ENCODE measurements around the gene AGAP1. TPM values are rescaled to one million over a fixed set of nuclear protein-coding genes. Genes with fewer than 3 reads are reported as not detected.

The AGAP1 gene
- total RNA-seq, 1 donor from 2014 or later, result 20.4 TPM

DNA sequence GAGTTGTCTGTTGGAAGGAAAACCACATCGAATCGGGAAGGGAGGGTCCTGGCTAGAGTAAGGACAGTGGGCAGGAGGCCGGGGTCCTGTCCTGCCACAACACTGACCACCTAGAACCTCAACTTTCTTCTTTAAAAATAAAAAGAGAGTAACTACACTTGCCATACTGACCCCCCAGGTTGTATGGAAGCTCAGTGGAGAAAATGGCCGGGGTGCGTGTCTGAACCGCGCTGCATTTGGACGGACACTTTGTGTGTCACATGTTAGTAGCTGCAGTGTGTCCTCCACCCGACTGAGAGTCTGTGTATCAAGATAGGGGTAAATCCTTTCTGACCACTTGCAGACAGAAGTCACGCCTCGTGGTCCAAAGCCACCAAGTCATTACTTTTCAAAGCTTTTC, 587.3 kb downstream of the AGAP1 start:
- no peaks in the 10 kb centered on the region for H3K9me3 Mint-ChIP-seq
- H4K20me1 ChIP-seq (ENCODE audit: low read depth), result peaks cover 8% of the 10 kb centered on the region
- no peaks in the 10 kb centered on the region for H3K36me3 ChIP-seq
- H3K36me3 Mint-ChIP-seq, result peaks cover 11% of the 10 kb centered on the region
- no peak overlapping the region for H3K4me2 ChIP-seq
- no peaks in the 10 kb centered on the region for H3K27me3 ChIP-seq
- no peak overlapping the region for H3K4me3 Mint-ChIP-seq
- H3K79me2 ChIP-seq (ENCODE audit: low read depth), result no peaks in the 10 kb centered on the region
- peaks cover 41% of the 10 kb centered on the region for H3K4me1 Mint-ChIP-seq
- no peak overlapping the region for H3K27ac Mint-ChIP-seq
- peaks cover 37% of the 10 kb centered on the region for H3K4me1 ChIP-seq
- DNase-seq (ENCODE audit: low spot score), result no peak
- H3K27ac ChIP-seq, result no peak overlapping the region
- no peaks in the 10 kb centered on the region for H3K9me3 ChIP-seq (ENCODE audit: low read depth)
- H3K4me3 ChIP-seq, result no peak overlapping the region
- H3F3A ChIP-seq (ENCODE audit: low read depth), result peaks cover 19% of the 10 kb centered on the region
- TF ChIP-seq EZH2 (IDR thresholded peaks at IDR 0.05), result no peak
- no peak for TF ChIP-seq EZH2phosphoT487 (IDR thresholded peaks at IDR 0.05)
- no peak for TF ChIP-seq CTCF (IDR thresholded peaks at IDR 0.05)
- no peak overlapping the region for H3K9ac ChIP-seq
- H2AFZ ChIP-seq (replicated peaks), result no peak overlapping the region
- peaks cover 6% of the 10 kb centered on the region for H3K27me3 Mint-ChIP-seq (ENCODE audit: insufficient read depth, low read depth)

DNA sequence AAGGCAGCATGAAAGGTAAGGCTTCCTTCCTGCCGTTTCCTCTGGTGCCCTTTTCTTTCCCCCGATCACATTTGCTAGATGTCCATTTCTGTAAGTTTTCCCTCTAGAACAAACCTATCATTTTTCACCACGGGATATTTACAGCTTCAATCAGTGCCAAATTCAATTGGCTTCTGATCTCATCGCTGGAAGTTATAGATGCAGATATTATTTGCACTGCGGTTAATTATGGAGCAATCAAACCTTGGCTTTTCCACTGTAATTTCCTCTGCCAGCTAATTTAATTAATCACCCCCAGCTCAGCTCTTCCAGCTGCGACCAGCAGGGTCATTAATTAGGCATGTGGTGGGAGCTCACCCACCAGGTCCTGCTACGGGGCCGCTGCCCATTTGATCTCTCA, 588.2 kb downstream of the AGAP1 start:
- no peaks in the 10 kb centered on the region for H3K79me2 ChIP-seq (ENCODE audit: low read depth)
- H3K9me3 Mint-ChIP-seq, result no peaks in the 10 kb centered on the region
- no peak for TF ChIP-seq EZH2 (IDR thresholded peaks at IDR 0.05)
- TF ChIP-seq EZH2phosphoT487 (IDR thresholded peaks at IDR 0.05), result no peak
- no peak for TF ChIP-seq CTCF (IDR thresholded peaks at IDR 0.05)
- H3K4me3 ChIP-seq, result no peak overlapping the region
- no peaks in the 10 kb centered on the region for H3K36me3 ChIP-seq
- H3K4me3 Mint-ChIP-seq, result no peak overlapping the region
- H3K27me3 Mint-ChIP-seq (ENCODE audit: insufficient read depth, low read depth), result peaks cover 6% of the 10 kb centered on the region
- H3F3A ChIP-seq (ENCODE audit: low read depth), result peaks cover 28% of the 10 kb centered on the region
- H4K20me1 ChIP-seq (ENCODE audit: low read depth), result peaks cover 16% of the 10 kb centered on the region
- no peak overlapping the region for H2AFZ ChIP-seq (replicated peaks)
- peaks cover 11% of the 10 kb centered on the region for H3K36me3 Mint-ChIP-seq
- H3K4me1 ChIP-seq, result peaks cover 46% of the 10 kb centered on the region
- no peak for DNase-seq (ENCODE audit: low spot score)
- H3K27ac Mint-ChIP-seq, result no peak overlapping the region
- H3K9ac ChIP-seq, result no peak overlapping the region
- H3K4me1 Mint-ChIP-seq, result peaks cover 50% of the 10 kb centered on the region
- H3K9me3 ChIP-seq (ENCODE audit: low read depth), result no peaks in the 10 kb centered on the region
- H3K27me3 ChIP-seq, result no peaks in the 10 kb centered on the region
- H3K4me2 ChIP-seq, result peak overlapping the region; percentile 32
- H3K27ac ChIP-seq, result no peak overlapping the region

- no peak overlapping the region for H3K4me2 ChIP-seq
Observed at GRCh38 chr2:236083934-236084333, 590.1 kb downstream of the AGAP1 start.

More at GRCh38 chr2:236083934-236084333, 590.1 kb downstream of the AGAP1 start:
- no peaks in the 10 kb centered on the region for H3K9me3 ChIP-seq (ENCODE audit: low read depth)
- Mint-ChIP-seq H3K36me3 (peaks cover 5% of the 10 kb centered on the region), H3K9me3 (no peaks in the 10 kb centered on the region), H3K27ac (no peak overlapping the region), H3K4me3 (no peak overlapping the region), H3K4me1 (peaks cover 63% of the 10 kb centered on the region), H3K27me3 (ENCODE audit: insufficient read depth, low read depth) (peaks cover 10% of the 10 kb centered on the region)
- H3K79me2 ChIP-seq (ENCODE audit: low read depth), result no peaks in the 10 kb centered on the region
- no peak overlapping the region for H3K4me3 ChIP-seq
- H2AFZ ChIP-seq (replicated peaks), result no peak overlapping the region
- peaks cover 52% of the 10 kb centered on the region for H3K4me1 ChIP-seq
- no peaks in the 10 kb centered on the region for H3K27me3 ChIP-seq
- no peak for DNase-seq (ENCODE audit: low spot score)
- TF ChIP-seq CTCF (IDR thresholded peaks at IDR 0.05), result no peak
- TF ChIP-seq EZH2phosphoT487 (IDR thresholded peaks at IDR 0.05), result no peak
- TF ChIP-seq EZH2 (IDR thresholded peaks at IDR 0.05), result no peak
- H4K20me1 ChIP-seq (ENCODE audit: low read depth), result peaks cover 16% of the 10 kb centered on the region
- H3K9ac ChIP-seq, result no peak overlapping the region
- H3K36me3 ChIP-seq, result no peaks in the 10 kb centered on the region
- H3K27ac ChIP-seq, result no peak overlapping the region
- peaks cover 40% of the 10 kb centered on the region for H3F3A ChIP-seq (ENCODE audit: low read depth)

All from neural progenitor cell (in vitro differentiated cells).